Cardiac fibroblast (primary cell): ENCODE results near the gene SPAG5.

Source experiments
- DNase-seq, 2 donors: peaks; one replicate each; pipeline versions ENCODE4 v3.0.0 to v3.0.0-alpha.2; 2010; ENCODE audit warnings: low read depth in 2 of 2
- H3K4me3 ChIP-seq, 2 donors: replicated peaks in 1 of 2; 1 replicate in 1 of 2; 2 replicates in 1 of 2; pipeline ENCODE4 v1.5.1; 2011; ENCODE audit warnings: low read depth in 2 of 2, low read length in 2 of 2, mild to moderate bottlenecking in 2 of 2, moderate library complexity in 1 of 2
- TF ChIP-seq, protein P1 (sequence below): IDR thresholded peaks from one replicate; pipeline ENCODE4 v1.5.1; 2011; ENCODE audit warnings: low read depth, mild to moderate bottlenecking, low read length, inconsistent platforms

Gene SPAG5

DNA sequence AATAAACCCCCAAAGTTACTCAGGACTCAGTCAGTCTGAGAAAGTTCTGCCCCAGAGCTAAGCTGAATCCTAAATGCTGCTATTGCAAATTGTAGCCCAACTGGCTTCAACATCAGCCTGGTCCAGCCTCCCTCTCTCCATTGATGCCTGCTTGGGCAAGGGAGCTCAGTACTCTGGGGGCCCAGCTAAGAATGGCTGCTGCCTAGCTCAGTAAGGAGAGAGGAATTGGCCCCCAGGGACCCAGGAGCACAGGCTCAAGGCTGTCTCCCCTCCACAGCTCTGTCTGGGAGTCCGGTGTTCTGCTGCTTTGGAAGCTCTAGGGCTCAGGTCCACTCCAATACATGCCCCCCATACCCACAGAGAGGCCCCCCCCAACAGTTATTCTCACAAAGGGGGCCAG is 48.0 kb downstream of the SPAG5 start:
- TF ChIP-seq, protein P1, sequence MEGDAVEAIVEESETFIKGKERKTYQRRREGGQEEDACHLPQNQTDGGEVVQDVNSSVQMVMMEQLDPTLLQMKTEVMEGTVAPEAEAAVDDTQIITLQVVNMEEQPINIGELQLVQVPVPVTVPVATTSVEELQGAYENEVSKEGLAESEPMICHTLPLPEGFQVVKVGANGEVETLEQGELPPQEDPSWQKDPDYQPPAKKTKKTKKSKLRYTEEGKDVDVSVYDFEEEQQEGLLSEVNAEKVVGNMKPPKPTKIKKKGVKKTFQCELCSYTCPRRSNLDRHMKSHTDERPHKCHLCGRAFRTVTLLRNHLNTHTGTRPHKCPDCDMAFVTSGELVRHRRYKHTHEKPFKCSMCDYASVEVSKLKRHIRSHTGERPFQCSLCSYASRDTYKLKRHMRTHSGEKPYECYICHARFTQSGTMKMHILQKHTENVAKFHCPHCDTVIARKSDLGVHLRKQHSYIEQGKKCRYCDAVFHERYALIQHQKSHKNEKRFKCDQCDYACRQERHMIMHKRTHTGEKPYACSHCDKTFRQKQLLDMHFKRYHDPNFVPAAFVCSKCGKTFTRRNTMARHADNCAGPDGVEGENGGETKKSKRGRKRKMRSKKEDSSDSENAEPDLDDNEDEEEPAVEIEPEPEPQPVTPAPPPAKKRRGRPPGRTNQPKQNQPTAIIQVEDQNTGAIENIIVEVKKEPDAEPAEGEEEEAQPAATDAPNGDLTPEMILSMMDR = no peak
- DNase-seq = no peak
- H3K4me3 ChIP-seq = no peak overlapping the region

DNA sequence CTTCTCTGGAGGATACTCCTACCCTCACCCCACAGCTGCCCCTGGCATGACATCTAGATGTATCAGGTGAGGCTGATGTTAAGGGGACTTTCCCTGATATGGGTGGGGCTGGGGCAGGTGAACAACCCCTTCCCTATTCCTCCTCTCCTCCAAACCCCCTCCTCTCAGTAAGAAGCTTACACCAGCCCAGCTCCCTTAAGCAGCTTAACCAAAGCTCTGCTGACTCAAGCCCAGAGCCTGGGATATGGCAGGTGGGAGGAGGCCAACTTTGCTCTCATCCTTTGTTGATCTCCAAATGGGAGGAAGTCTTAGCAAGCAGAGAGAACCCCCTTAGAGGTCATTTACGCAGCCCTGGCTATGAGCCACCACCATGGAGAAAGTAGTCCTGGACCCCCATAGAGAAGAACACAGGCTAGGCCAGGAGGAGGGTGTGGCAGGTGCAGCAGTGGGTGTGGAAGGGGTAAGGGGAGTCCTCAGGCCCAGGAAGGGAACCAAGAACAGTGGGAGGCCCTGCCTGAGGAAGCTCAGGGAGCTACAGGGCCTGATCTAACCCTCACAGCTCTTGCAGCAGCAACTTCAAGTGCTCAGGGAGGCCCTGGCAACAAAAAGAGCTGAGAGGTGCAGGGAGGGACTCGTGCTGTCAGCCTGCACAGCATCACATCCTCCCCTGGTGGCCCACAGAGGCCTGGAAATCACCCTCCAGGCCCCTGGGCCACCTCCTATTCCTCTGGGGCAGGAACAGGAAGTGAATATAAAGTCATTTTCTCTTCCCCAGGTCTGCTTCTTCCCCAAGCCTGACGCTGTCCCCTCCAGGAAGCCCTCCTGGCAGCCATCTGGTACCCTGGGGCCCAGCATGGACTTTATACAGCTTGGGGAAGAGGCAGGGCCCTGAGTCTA is 49.3 kb downstream of the SPAG5 start:
- TF ChIP-seq, protein P1 = no peak
- DNase-seq = no peak
- no peak overlapping the region for H3K4me3 ChIP-seq

DNA sequence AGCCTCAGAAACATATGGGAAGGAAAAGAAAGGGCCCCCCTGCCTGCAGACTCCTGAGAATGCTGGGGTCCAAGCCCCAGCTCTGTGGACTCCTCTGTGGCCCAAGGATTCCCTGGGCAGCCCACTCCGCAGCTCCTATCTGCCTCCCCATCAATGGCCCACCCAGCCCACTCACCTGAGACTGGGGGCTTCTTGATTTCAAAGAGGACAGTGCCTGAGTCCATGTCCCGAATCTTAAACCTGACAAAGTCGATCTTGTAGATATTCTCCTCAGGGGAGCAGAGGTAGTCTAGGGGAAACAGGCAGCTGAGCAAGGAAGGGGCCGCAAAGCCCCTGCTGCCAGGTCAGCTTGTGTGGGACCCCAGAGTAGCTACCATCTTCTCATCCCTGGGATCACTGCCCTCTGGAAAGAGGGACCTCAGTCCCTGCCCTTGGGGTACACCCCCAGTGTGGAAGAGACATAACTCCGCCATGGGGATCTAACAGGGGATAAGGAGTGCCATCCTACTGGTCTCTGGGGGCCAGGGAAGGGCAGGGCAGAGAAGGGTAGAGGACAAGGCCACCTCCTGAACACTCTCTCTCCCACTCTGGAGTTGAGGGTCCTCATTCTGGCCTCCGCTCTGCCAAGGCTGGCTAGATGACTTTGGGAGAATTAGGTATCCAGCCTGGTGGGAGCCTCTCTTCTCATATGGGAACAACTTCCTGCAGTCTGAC is 50.3 kb downstream of the SPAG5 start:
- no peak for DNase-seq
- no peak overlapping the region for H3K4me3 ChIP-seq
- TF ChIP-seq, protein P1 = no peak

DNA sequence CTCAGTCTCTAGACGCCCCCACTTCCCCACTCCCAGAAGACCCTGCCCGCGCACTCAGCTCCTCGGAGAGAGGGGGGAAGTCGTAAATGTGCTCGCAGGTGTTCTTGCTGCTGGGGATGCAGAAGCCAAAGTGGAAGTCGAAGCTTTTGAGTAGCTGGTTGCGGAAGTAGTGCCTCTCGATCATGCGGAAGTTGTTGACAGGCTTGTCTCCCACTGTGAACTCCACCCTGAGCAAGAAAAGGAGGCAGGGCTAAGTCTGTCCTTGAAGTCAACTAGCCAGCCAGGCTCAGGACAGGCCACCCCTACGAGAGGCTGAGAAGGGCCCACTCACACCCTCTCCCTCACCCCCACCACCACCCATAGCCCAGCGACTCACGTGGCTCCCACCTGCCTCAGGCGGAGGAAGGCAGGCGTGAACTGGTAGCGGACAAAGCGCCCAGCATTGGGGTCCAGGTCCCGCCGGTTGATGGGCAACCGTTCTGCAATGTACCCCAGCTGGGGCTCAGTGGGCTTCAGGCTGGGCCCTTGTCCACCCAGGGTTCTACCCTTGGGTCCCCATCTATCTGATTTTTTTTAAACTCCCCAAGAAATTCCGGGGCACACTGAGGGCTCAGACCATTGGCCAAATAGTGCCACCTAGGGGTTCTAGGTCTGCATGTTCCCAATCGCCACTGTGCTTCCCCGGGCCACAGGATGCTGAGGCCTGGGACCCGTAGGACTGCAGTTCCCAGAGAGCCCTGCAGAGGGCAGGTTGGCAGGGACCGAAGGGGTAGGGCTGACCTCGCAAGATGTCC is 51.0 kb downstream of the SPAG5 start:
- TF ChIP-seq, protein P1 = peak; percentile 96
- no peak overlapping the region for H3K4me3 ChIP-seq
- DNase-seq = peak; percentile 79

DNA sequence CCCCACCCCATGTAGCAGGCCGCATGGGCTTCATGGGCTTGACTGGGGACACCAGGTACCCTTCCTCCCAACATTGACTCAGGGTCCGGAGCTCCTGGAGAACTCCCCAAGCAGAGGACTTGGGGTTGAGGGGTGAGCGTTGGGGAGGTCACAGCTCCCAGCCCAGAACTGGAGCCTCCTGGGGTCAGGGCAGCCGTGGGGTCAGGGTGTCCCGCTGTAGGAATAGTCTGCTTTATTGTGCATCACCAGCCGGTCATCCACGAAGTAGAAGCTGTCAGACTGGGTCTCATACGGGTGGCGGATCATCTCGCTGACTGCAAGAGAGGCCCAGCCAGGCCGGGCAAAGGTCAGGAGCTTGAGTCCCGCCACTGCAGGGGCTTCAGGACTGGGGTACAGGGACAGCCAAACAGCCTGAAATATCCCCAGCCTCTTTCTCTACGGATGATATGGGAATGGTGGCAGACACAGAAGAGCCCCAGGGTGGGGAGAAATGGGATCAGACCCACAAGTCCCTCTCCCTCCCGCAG is 51.7 kb downstream of the SPAG5 start:
- TF ChIP-seq, protein P1 = no peak
- no peak for DNase-seq
- H3K4me3 ChIP-seq = no peak overlapping the region

DNA sequence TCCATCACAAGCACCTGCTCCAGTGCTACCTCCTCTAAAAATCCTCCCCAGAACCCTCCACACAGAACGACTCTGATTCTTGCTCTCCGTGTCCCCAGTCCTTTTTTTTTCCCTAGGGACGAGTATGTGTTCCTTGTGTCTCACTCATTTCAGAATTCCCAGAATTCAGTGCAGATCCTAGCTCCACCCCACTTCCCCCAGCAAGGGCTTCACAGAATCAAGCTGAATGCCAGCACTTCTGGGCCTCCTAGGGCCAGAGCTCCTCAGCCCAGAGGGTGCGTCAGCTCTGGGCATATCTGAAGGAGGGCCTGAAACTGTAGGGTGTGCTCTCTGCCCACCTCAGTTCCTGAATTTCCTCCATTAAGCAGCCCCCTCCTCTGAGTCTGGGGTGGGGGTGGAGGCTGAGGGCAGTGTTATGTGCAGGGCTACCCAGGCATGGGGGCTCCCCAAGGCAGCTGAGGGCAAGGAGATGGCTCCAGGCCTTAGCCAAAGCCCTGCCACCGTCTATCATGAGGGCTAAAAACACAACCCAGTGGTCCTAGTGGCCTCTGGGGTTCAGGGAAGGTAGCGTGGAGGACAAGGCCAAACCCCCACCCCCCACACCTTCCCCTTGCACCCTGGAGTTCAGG is 52.9 kb downstream of the SPAG5 start:
- peak in 1 of 2 donors; percentile 18 for DNase-seq
- H3K4me3 ChIP-seq = no peak overlapping the region
- TF ChIP-seq, protein P1 = no peak
